ENCODE data around the gene ZNF277.

Gene ZNF277

GRCh38 chr7:112360681-112361080 is 154.2 kb downstream of the ZNF277 start:
- DNase-seq: no peak

DNA sequence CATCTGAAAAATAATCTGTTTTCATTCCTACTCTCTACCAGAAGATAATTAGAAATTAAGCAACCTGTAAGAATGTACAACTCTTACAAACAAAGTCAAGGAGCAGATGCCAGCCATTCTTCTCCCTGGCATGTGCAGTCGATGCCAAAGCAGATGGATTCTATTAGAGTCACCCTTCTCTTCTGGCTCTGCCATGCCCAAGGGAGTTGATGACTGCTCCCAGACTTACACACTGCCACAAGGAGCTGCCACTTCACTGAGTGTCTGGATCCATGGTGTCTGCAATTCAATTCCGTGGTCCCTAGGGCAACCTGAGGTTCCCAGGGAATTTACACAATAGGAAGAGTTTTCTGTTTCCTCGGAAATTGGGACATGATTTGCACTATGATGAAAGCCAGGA is 154.7 kb downstream of the ZNF277 start:
- no peak for DNase-seq

GRCh38 chr7:112362053-112362650 is 155.7 kb downstream of the ZNF277 start:
- DNase-seq: no peak

- no peak for DNase-seq
These were observed 156.2 kb downstream of the ZNF277 start for GRCh38 chr7:112362731-112363131.

DNA sequence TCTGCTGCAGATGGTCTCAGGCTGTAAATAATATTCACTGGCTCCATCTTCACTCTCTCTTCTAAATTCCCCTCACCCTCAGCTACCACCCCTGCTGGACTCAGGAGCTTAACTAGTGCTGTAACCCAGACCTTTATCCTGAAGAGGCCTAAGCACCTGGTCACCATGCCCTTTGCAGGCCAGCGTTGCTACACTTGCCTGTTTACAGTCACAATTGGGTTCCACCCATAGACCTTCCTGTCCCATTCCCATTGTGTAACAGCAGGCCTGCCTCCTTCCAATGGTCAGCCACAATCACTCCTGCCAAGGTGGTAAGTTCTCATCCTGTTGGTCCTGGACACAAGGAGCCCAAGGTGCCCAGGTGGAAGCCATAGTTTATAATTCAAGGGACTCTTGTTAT is 157.9 kb downstream of the ZNF277 start:
- DNase-seq: no peak

GRCh38 chr7:112365551-112365950 is 159.1 kb downstream of the ZNF277 start:
- DNase-seq: no peak

- no peak for DNase-seq
These were observed 160.4 kb downstream of the ZNF277 start for GRCh38 chr7:112366886-112367285.

GRCh38 chr7:112370436-112370835 is 163.9 kb downstream of the ZNF277 start:
- DNase-seq: no peak

GRCh38 chr7:112371701-112372100 is 165.2 kb downstream of the ZNF277 start:
- no peak for DNase-seq

- no peak for DNase-seq
These were observed 165.6 kb downstream of the ZNF277 start for GRCh38 chr7:112372101-112372500.

GRCh38 chr7:112377593-112377992 is 171.1 kb downstream of the ZNF277 start:
- DNase-seq: no peak

DNA sequence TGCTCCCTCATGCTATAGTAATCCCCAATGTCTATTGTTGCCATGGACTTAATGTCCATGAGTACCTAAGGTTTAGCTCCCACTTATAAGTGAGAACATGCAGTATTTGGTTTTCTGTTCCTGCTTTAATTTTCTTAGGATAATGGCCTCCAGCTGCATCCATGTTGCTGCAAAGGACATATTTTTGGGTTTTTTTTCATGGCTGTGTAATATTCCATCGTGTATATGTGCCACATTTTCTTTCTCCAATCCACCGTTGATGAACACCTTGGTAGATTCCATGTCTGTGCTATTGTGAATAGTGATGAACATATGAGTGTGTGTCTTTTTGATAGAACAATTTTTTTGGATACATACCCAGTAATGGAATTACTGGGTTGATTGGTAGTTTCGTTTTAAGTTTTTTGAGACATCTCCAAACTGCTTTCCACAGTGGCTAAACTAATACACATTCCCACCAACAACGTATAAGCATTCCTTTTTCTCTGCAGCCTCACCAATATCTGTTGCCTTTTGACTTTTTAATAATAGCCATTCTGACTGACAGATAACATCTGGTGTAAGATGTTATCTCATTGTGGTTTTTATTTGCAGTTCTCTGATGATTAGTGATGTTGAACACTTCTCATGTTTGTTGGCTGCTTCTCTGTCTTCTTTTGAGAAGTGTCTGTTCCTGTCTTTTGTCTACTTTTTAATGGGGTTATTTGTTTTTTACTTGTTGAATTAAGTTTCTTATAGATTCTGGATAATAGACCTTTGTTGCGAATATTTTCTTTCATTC is 175.0 kb downstream of the ZNF277 start:
- DNase-seq: no peak

DNA sequence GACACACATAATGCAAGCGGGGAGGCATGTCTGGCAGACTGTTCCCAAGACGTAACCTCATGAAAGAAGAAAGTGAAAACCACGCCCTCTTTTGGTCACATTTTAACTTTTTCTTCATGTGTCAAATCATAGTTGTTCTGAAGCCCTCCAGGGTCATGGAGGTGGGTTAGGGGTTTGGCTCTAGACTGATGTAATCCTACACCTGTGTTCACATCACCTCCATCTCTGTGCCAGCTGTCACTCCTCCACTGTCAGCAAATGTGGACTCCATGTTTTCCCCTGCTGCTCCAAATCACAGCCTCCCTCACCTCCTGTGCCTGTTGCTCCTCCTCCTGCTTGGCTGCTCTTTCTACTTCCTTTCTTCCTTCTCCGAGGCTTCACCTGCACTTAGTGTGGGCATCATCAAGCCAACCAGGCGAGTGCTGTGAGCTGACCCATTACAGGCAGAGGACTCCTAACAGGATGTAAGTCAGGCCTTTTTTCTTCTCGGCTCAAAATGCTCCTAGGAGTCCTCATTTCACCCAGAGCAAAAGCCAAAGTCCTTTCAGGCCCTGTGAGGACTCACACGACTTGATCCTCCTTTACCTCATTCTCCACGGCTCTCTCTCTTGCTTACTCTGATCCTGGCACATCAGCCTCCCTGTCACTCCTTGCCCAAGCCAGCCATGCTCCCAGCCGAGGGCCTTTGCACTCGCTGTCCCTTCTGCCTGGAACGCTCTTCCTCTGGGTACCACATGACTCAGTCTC is 177.3 kb downstream of the ZNF277 start:
- no peak for DNase-seq

GRCh38 chr7:112385516-112385915 is 179.0 kb downstream of the ZNF277 start:
- DNase-seq: no peak

DNA sequence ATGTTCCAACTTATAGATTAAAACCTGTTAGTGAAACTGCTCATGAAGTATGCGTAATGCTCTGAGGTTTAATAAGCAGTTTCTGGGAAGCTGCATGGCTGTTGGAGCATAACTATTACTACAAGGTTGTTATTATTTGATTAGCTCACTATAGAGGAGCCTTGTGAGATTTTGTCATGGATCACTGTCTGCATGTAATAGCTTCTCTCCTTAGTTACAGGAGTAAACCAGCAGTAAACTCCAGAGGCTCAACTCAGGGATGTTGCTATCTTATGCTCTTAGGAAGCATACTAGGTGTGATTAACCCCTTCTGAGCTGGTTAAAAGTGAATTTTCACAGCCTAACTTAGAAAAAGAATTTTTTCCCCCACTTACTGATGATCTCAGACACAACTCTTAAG is 180.1 kb downstream of the ZNF277 start:
- no peak for DNase-seq

DNA sequence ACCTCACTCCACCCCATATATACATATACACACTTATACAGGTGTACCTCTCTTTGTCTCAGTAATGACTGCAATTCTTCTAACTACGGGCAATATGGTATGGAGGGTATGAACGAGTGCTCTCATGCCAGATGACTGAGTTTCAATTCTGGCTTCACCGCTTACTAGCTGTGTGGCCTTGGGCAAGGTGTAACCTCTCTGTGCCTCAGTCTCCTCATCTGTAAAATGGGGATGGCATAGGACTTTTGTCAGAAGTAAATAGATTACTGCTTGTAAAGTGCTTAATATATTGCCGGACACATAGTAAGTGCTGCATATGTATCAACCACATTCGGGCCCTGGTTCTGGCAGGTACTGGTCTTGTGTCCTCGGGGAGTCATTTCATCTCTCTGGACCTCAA is 183.7 kb downstream of the ZNF277 start:
- DNase-seq: no peak

DNA sequence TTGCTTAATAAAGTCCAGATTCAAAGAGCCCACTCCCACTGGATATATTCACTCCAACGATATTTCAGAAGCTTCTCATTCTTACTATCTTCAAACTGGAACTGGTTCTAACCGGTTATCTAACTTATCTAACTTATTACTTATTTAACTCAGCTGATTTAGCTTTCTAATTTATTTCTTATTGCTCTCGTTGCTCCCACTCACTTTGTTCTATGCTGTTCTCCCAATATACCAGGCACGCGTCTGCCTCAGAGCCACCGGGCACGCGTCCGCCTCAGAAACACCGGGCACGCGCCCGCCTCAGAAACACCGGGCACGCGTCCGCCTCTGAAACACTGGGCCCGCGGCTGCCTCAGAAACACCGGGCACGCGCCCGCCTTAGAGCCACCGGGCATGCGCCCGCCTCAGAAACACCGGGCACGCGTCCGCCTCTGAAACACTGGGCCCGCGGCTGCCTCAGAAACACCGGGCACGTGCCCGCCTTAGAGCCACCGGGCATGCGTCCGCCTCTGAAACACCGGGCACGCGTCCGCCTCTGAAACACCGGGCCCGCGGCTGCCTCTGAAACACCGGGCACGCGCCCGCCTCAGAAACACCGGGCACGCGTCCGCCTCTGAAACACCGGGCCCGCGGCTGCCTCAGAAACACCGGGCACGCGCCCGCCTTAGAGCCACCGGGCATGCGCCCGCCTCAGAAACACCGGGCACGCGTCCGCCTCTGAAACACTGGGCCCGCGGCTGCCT is 184.8 kb downstream of the ZNF277 start:
- peak; percentile 12 to 39 (median 24) for DNase-seq

- peak; percentile 39 to 61 (median 57) for DNase-seq
These were observed 185.4 kb downstream of the ZNF277 start for GRCh38 chr7:112391841-112392286.
